Thyroid gland (tissue), 4 donors: ENCODE results near the gene ZNF354C.

Source experiments
- CTCF ChIP-seq, 6 experiments: fragments of 200-600 bp in 3 of 6; fragments of 450-650 bp in 3 of 6; sonication (generic) in 3 of 6; IDR thresholded peaks; one replicate each; pipeline ENCODE4 v1.5.1; 2016 to 2019; ENCODE audit warnings: antibody characterized with exemption in 6 of 6, mild to moderate bottlenecking in 2 of 6, inconsistent platforms in 1 of 6, moderate library complexity in 1 of 6
- POLR2A ChIP-seq, 2 donors: fragments of 450-650 bp; IDR thresholded peaks; one replicate each; pipeline ENCODE4 v1.6.1; 2017; ENCODE audit warnings: antibody characterized with exemption in 2 of 2, mild to moderate bottlenecking in 2 of 2, moderate library complexity in 1 of 2

- TF ChIP-seq CTCF (IDR thresholded peaks at IDR 0.05), result no peak
- TF ChIP-seq POLR2A (IDR thresholded peaks at IDR 0.05), result peak in 1 of 2 donors; percentile 51
These were observed 36.5 kb upstream of the ZNF354C start, which contains the start of gene ZNF879 for GRCh38 chr5:179023528-179024189.
